ENCODE data around the gene AOC1. TPM values are rescaled to one million over a fixed set of nuclear protein-coding genes. Genes with fewer than 3 reads are reported as not detected.
A peak's percentile ranks its signal among the peaks of the same experiment; 100 is the strongest.

The AOC1 gene
- total and polyA plus RNA-seq, 2 experiments from 2014 or later = 0.06 TPM; not detected in 1

GRCh38 chr7:150877536-150877935 is 25.2 kb downstream of the AOC1 start:
- no peaks in the 10 kb centered on the region for H3K27me3 ChIP-seq
- H3K4me3 ChIP-seq = no peak overlapping the region
- H3K9me3 ChIP-seq (ENCODE audit: low read depth) = no peaks in the 10 kb centered on the region
- H3K4me1 ChIP-seq (ENCODE audit: low read depth) = peaks cover 5% of the 10 kb centered on the region
- no peak overlapping the region for H3K27ac ChIP-seq
- no peak for TF ChIP-seq CTCF (IDR thresholded peaks at IDR 0.05; ENCODE audit: low read depth, low read length)
- DNase-seq (ENCODE audit: low read depth in 1 of 2, low spot score in 1 of 2) = no peak
- no peaks in the 10 kb centered on the region for H3K36me3 ChIP-seq

GRCh38 chr7:150879345-150879744 is 27.0 kb downstream of the AOC1 start:
- DNase-seq (ENCODE audit: low read depth in 1 of 2, low spot score in 1 of 2) = peak in 1 of 2 donors; percentile 34
- Histone ChIP-seq H3K4me1 (ENCODE audit: low read depth) (peaks cover 5% of the 10 kb centered on the region), H3K4me3 (no peak overlapping the region), H3K36me3 (no peaks in the 10 kb centered on the region), H3K27ac (no peak overlapping the region), H3K27me3 (no peaks in the 10 kb centered on the region), H3K9me3 (ENCODE audit: low read depth) (no peaks in the 10 kb centered on the region)
- no peak for TF ChIP-seq CTCF (IDR thresholded peaks at IDR 0.05; ENCODE audit: low read depth, low read length)

GRCh38 chr7:150881189-150881588 is 28.9 kb downstream of the AOC1 start:
- no peaks in the 10 kb centered on the region for H3K27me3 ChIP-seq
- DNase-seq (ENCODE audit: low read depth in 1 of 2, low spot score in 1 of 2) = no peak
- no peaks in the 10 kb centered on the region for H3K9me3 ChIP-seq (ENCODE audit: low read depth)
- TF ChIP-seq CTCF (IDR thresholded peaks at IDR 0.05; ENCODE audit: low read depth, low read length) = no peak
- H3K4me1 ChIP-seq (ENCODE audit: low read depth) = peaks cover 4% of the 10 kb centered on the region
- no peak overlapping the region for H3K4me3 ChIP-seq
- no peaks in the 10 kb centered on the region for H3K36me3 ChIP-seq
- no peak overlapping the region for H3K27ac ChIP-seq

- Histone ChIP-seq H3K36me3 (no peaks in the 10 kb centered on the region), H3K4me3 (no peak overlapping the region), H3K27ac (no peak overlapping the region), H3K4me1 (ENCODE audit: low read depth) (no peaks in the 10 kb centered on the region), H3K9me3 (ENCODE audit: low read depth) (no peaks in the 10 kb centered on the region), H3K27me3 (no peaks in the 10 kb centered on the region)
- no peak for TF ChIP-seq CTCF (IDR thresholded peaks at IDR 0.05; ENCODE audit: low read depth, low read length)
- DNase-seq (ENCODE audit: low read depth in 1 of 2, low spot score in 1 of 2) = no peak
Measured at GRCh38 chr7:150890853-150891584, 38.7 kb downstream of the AOC1 start.

GRCh38 chr7:150891740-150892139 is 39.4 kb downstream of the AOC1 start:
- no peak for DNase-seq (ENCODE audit: low read depth in 1 of 2, low spot score in 1 of 2)
- Histone ChIP-seq H3K27me3 (no peaks in the 10 kb centered on the region), H3K4me3 (no peak overlapping the region), H3K36me3 (no peaks in the 10 kb centered on the region), H3K4me1 (ENCODE audit: low read depth) (no peaks in the 10 kb centered on the region), H3K9me3 (ENCODE audit: low read depth) (no peaks in the 10 kb centered on the region), H3K27ac (no peak overlapping the region)
- no peak for TF ChIP-seq CTCF (IDR thresholded peaks at IDR 0.05; ENCODE audit: low read depth, low read length)

Data from cardiac muscle cell (in vitro differentiated cells and primary cell).